ENCODE data around the gene CCR2.

GRCh38 chr3:46348823-46349482 is 5.0 kb upstream of the CCR2 start:
- TF ChIP-seq POLR2A (IDR thresholded peaks at IDR 0.05; ENCODE audit: low read length) (no peak), GATA1 (IDR thresholded peaks at IDR 0.05; ENCODE audit: low read depth, low read length) (no peak)
